Measurements from ENCODE around the gene FCHO2.

DNA sequence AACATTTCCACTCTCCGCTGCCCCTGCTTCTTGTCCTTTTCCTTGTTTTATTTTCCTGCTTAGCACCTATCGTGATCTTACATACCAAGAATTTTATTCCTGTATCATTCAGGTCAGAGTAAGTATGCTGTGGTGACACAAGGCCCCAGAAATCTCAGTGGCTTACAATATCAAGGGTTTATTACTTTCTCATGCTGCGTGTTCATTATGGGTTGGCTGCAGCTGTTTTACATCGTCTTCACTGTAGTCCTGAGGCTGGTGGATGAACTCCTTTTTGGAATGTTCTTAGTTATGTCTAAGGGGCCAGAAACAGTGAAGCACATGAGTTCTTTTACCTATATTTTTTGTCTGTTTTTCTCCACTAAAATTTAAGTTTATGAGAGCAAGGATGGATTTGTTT is 51.2 kb downstream of the FCHO2 start:
- no peak for TF ChIP-seq EZH2 (IDR thresholded peaks at IDR 0.05; ENCODE audit: borderline replicate concordance, low read length)
- TF ChIP-seq, protein P1, sequence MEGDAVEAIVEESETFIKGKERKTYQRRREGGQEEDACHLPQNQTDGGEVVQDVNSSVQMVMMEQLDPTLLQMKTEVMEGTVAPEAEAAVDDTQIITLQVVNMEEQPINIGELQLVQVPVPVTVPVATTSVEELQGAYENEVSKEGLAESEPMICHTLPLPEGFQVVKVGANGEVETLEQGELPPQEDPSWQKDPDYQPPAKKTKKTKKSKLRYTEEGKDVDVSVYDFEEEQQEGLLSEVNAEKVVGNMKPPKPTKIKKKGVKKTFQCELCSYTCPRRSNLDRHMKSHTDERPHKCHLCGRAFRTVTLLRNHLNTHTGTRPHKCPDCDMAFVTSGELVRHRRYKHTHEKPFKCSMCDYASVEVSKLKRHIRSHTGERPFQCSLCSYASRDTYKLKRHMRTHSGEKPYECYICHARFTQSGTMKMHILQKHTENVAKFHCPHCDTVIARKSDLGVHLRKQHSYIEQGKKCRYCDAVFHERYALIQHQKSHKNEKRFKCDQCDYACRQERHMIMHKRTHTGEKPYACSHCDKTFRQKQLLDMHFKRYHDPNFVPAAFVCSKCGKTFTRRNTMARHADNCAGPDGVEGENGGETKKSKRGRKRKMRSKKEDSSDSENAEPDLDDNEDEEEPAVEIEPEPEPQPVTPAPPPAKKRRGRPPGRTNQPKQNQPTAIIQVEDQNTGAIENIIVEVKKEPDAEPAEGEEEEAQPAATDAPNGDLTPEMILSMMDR (conservative IDR thresholded peaks at IDR 0.05 in 1 of 2, IDR thresholded peaks at IDR 0.05 in 1 of 2; ENCODE audit: extremely low read depth in 1 of 2, insufficient read depth in 1 of 2, low read depth in 1 of 2, low read length in 2 of 2): no peak

All from mammary epithelial cell (primary cell).